ENCODE data around the gene HAP1. TPM values are rescaled to one million over a fixed set of nuclear protein-coding genes. Genes with fewer than 3 reads are reported as not detected.

HAP1 gene
- total and polyA plus RNA-seq, 2 experiments from 2014 or later, result 0.03 to 0.44 TPM

GRCh38 chr17:41760878-41761277, 26.4 kb upstream of the HAP1 start:
- H3K36me3 ChIP-seq (replicated peaks; ENCODE audit: insufficient read depth, low read depth), result peaks cover 8% of the 10 kb centered on the region
- H3K4me2 ChIP-seq, result no peak overlapping the region

DNA sequence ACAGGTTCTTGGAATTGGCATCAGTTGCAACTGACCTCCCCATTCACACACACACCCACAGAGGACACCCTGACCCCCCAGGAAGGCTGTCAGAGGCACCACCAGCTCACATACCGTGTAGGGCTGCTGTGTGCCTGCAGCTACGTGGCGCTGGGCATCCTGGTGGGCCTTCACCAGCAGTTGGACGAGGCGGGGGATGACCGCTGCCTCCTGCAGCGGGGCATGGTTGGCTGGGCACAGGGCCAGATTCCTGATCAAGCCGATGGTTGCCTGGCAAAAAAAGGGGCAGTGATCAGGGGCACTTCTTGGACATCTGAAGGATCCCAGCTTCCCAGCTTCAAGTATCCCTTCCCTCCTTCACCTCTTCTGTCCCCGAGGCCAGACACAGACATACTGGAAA, 24.2 kb upstream of the HAP1 start:
- 95% methylated on average over 9 of the region's 9 CpGs for WGBS (ENCODE audit: low lambda C conversion rate, missing lambda C conversion rate)
- no peak for DNase-seq (ENCODE audit: low spot score)
- H3K9me2 ChIP-seq (replicated peaks; ENCODE audit: insufficient read depth), result no peaks in the 10 kb centered on the region
- H3K27me3 ChIP-seq, result no peaks in the 10 kb centered on the region
- peaks cover 3% of the 10 kb centered on the region for H3K79me2 ChIP-seq
- H3K9me3 ChIP-seq (ENCODE audit: low read depth), result no peaks in the 10 kb centered on the region
- no peak for TF ChIP-seq CTCF (IDR thresholded peaks at IDR 0.05; ENCODE audit: poor library complexity)
- no peak for TF ChIP-seq EZH2 (IDR thresholded peaks at IDR 0.05; ENCODE audit: borderline replicate concordance)
- TF ChIP-seq EZH2phosphoT487 (IDR thresholded peaks at IDR 0.05; ENCODE audit: low read depth, severe bottlenecking, unreplicated experiment), result no peak
- no peak overlapping the region for H3K4me2 ChIP-seq
- no peak overlapping the region for H3K4me3 ChIP-seq
- no peak overlapping the region for H2AFZ ChIP-seq
- H3K27ac ChIP-seq, result no peak overlapping the region
- peaks cover 14% of the 10 kb centered on the region for H4K20me1 ChIP-seq (ENCODE audit: insufficient read depth, poor library complexity, severe bottlenecking)
- H3K4me1 ChIP-seq (ENCODE audit: insufficient read depth), result no peaks in the 10 kb centered on the region
- peaks cover 4% of the 10 kb centered on the region for H3K36me3 ChIP-seq (replicated peaks; ENCODE audit: insufficient read depth, low read depth)

More at GRCh38 chr17:41760878-41761277, 26.4 kb upstream of the HAP1 start:
- Histone ChIP-seq H3K9me2 (replicated peaks; ENCODE audit: insufficient read depth) (no peaks in the 10 kb centered on the region), H2AFZ (no peak overlapping the region), H3K27ac (no peak overlapping the region), H3K79me2 (peaks cover 11% of the 10 kb centered on the region), H3K27me3 (no peaks in the 10 kb centered on the region), H3K4me1 (ENCODE audit: insufficient read depth) (no peaks in the 10 kb centered on the region), H3K4me3 (no peak overlapping the region), H4K20me1 (ENCODE audit: insufficient read depth, poor library complexity, severe bottlenecking) (peaks cover 18% of the 10 kb centered on the region), H3K9me3 (ENCODE audit: low read depth) (no peaks in the 10 kb centered on the region)
- DNase-seq (ENCODE audit: low spot score), result no peak
- 95% methylated on average over 6 of the region's 6 CpGs for WGBS (ENCODE audit: low lambda C conversion rate, missing lambda C conversion rate)
- TF ChIP-seq EZH2phosphoT487 (IDR thresholded peaks at IDR 0.05; ENCODE audit: low read depth, severe bottlenecking, unreplicated experiment) (no peak), EZH2 (IDR thresholded peaks at IDR 0.05; ENCODE audit: borderline replicate concordance) (no peak), CTCF (IDR thresholded peaks at IDR 0.05; ENCODE audit: poor library complexity) (no peak)

DNA sequence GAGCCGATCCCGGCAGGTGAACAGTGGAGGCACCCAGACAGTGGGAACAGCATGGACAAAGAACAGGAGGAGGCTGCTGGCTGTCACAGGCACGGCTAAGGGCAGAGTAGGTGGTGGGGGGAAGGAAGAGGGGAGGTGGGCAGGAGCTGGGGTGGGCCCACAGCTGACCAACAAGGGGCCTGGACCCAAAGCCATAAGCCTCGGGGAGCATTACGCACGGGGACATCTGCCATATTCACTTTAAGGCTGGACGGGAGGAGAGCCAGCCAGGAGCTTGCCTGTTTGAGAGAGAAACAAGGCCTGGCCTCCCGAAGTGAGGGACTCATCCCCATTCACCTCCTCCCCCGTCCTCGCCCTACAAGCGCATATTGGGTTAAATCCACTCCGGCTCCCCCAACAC, 19.6 kb upstream of the HAP1 start:
- H3K79me2 ChIP-seq, result no peaks in the 10 kb centered on the region
- no peak for DNase-seq (ENCODE audit: low spot score)
- no peak overlapping the region for H3K4me3 ChIP-seq
- no peaks in the 10 kb centered on the region for H3K4me1 ChIP-seq (ENCODE audit: insufficient read depth)
- no peak overlapping the region for H2AFZ ChIP-seq
- H3K4me2 ChIP-seq, result no peak overlapping the region
- no peaks in the 10 kb centered on the region for H3K9me3 ChIP-seq (ENCODE audit: low read depth)
- no peaks in the 10 kb centered on the region for H3K9me2 ChIP-seq (replicated peaks; ENCODE audit: insufficient read depth)
- TF ChIP-seq CTCF (IDR thresholded peaks at IDR 0.05; ENCODE audit: poor library complexity) (no peak), EZH2 (IDR thresholded peaks at IDR 0.05; ENCODE audit: borderline replicate concordance) (no peak), EZH2phosphoT487 (IDR thresholded peaks at IDR 0.05; ENCODE audit: low read depth, severe bottlenecking, unreplicated experiment) (no peak)
- 84% methylated on average over 8 of the region's 12 CpGs for WGBS (ENCODE audit: low lambda C conversion rate, missing lambda C conversion rate)
- H3K36me3 ChIP-seq (replicated peaks; ENCODE audit: insufficient read depth, low read depth), result no peaks in the 10 kb centered on the region
- no peaks in the 10 kb centered on the region for H4K20me1 ChIP-seq (ENCODE audit: insufficient read depth, poor library complexity, severe bottlenecking)
- H3K27ac ChIP-seq, result no peak overlapping the region
- no peaks in the 10 kb centered on the region for H3K27me3 ChIP-seq

DNA sequence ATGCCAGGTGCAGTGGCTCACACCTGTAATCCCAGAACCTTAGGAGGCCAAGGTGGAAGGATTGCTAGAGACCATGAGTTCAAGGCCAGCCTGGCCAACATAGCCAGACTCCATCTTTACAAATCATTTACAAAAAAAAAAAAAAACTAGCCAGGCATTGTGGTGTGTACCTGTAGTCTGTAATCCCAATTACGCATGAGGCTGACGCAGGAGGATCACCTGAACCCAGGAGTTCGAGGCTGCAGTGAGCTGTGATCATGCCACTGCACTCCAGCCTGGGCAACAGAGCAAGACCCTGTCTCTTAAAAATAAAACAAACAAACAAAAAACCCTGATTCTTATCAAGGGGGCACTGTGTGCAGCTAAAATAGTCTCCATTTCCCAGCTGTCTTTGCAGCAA, 16.8 kb upstream of the HAP1 start:
- no peak overlapping the region for H3K4me2 ChIP-seq
- no peak overlapping the region for H3K27ac ChIP-seq
- no peak overlapping the region for H2AFZ ChIP-seq
- H3K36me3 ChIP-seq (replicated peaks; ENCODE audit: insufficient read depth, low read depth), result no peaks in the 10 kb centered on the region
- TF ChIP-seq EZH2 (IDR thresholded peaks at IDR 0.05; ENCODE audit: borderline replicate concordance), result no peak
- TF ChIP-seq CTCF (IDR thresholded peaks at IDR 0.05; ENCODE audit: poor library complexity), result no peak
- TF ChIP-seq EZH2phosphoT487 (IDR thresholded peaks at IDR 0.05; ENCODE audit: low read depth, severe bottlenecking, unreplicated experiment), result no peak
- no peaks in the 10 kb centered on the region for H4K20me1 ChIP-seq (ENCODE audit: insufficient read depth, poor library complexity, severe bottlenecking)
- no peaks in the 10 kb centered on the region for H3K9me3 ChIP-seq (ENCODE audit: low read depth)
- no peaks in the 10 kb centered on the region for H3K4me1 ChIP-seq (ENCODE audit: insufficient read depth)
- no peaks in the 10 kb centered on the region for H3K79me2 ChIP-seq
- DNase-seq (ENCODE audit: low spot score), result no peak
- H3K27me3 ChIP-seq, result no peaks in the 10 kb centered on the region
- H3K9me2 ChIP-seq (replicated peaks; ENCODE audit: insufficient read depth), result no peaks in the 10 kb centered on the region
- no peak overlapping the region for H3K4me3 ChIP-seq
- WGBS (ENCODE audit: low lambda C conversion rate, missing lambda C conversion rate), result 87% methylated on average over 3 of the region's 3 CpGs

All from hepatocyte (in vitro differentiated cells).